Glomerular visceral epithelial cell (primary cell): ENCODE measurements around the gene IL22RA1.
A peak's percentile ranks its signal among the peaks of the same experiment; 100 is the strongest.

Source experiments
- DNase-seq: peaks from one replicate; pipeline ENCODE4 v3.0.0-alpha.2; 2016; ENCODE audit errors: extremely low spot score

Gene IL22RA1

DNA sequence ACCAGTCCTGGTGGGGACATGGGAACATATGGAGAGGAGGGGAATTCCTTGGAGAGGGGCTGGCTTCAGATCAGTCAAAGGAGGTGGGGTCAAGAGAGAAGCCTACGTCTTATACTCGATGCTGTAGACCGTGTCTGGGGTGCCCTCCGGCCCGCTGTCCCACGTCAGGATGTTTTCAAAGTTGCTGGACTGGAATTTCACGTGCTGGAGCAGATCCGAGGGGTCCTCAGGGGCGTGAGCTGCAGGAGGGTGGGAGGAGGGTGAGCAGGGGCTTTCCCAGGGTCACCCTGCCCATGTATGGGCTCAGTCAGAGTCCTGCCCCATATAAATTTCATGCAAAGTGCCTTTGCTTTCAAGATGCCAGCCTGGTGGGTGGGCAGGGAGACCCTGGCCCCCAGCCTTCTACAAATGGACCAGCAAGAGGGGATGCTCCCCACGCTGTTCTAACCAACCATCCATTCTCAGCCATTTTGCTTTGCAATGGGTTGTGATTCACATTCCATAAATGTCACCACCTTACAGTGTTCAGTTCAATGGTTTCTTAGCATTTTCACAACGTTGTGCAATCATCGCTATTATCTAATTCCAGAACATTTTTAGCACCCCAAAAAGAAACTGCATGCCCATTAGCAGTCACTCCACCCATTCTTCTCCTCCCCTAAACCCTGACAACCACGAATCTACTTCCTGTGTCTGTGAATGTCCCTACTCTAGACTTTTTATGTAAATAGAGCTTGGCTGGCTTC is 4.3 kb downstream of the IL22RA1 start:
- no peak for DNase-seq

- DNase-seq: no peak
Measured at GRCh38 chr1:24136956-24137539, 5.9 kb downstream of the IL22RA1 start.

DNA sequence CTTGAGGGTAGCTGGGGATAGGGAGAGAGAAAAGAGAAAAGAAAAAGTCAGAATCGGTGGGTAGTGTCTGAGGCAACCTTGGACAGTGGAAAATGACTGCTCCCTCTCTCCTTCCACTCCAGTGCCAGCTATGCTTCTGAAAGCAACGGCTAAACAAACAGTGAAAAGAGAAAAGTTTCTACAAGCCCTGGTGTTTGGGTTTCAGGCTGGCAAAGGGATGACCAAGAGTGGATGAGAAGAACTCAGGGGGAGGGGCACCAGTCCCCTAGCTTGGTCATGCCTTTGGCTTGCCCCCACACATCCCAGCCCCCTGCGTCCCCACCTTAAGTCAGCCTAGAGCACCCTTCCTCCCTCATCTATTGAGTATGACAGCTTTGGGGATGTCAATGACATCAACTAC is 8.6 kb downstream of the IL22RA1 start:
- no peak for DNase-seq

GRCh38 chr1:24133819-24134218 is 9.1 kb downstream of the IL22RA1 start:
- DNase-seq: no peak

DNA sequence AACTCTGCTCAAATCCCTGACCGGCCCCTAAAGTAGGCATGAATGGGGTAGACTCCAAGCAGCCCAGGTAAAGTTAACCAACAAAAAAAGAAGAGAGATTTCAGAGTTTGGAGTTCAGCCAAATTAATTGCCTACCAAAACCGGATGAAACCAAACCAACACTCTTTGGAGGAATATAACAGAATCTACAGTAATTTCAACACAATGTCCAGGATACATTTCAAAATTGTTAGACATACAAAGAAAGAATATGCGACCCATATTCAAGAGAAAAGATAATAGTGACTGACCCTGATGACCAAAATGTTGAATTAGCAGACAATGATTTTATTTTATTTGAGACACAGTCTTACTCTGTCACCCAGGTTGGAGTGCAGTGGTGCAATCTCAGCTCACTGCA is 12.6 kb downstream of the IL22RA1 start:
- no peak for DNase-seq

- no peak for DNase-seq
Measured at GRCh38 chr1:24127801-24128363, 15.1 kb downstream of the IL22RA1 start.

DNA sequence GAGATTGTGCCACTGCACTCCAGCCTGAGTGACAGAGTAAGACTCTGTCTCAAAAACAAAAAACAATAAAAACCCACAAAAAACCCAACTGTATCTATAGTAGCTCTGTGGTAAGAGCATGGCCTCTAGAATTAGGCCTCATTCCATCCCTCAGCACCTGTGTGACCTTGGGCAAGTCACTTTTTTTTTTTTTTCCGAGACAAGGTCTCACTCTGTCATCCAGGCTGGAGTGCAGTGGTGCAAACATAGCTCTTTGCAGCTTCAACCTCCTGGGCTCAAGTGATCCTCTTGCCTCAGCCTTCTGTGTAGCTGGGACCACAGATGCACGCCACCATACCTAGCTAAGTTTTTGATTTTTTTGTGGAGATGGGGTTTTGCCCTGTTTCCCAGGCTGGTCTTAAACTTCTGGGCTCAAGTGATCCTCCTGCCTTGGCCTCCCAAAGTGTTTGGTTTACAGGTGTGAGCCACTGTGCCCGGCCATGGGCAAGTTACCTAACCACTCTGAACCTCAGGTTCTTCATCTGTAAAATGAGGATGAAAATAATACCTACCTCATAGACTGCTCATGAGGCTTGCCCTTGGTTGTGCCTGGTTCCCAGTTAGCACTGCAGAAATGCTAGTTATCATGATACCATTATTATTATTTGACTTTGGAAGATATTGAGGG is 15.7 kb downstream of the IL22RA1 start:
- DNase-seq: no peak

DNA sequence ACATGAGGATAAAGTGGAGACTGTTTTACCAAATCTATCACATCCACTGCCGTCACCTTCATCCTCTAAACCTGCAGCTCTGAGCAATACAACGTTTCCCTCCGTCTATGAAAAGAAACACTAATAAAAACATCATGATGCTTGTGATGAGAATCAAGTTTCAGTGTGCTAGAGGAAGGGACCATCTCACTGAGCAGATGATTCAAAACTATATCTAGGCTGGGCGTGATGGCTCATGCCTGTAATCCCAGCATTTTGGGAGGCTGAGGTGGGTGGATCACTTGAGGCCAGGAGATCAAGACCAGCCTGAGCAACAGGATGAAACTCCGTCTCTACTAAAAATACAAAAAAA is 16.3 kb downstream of the IL22RA1 start:
- DNase-seq: no peak

DNA sequence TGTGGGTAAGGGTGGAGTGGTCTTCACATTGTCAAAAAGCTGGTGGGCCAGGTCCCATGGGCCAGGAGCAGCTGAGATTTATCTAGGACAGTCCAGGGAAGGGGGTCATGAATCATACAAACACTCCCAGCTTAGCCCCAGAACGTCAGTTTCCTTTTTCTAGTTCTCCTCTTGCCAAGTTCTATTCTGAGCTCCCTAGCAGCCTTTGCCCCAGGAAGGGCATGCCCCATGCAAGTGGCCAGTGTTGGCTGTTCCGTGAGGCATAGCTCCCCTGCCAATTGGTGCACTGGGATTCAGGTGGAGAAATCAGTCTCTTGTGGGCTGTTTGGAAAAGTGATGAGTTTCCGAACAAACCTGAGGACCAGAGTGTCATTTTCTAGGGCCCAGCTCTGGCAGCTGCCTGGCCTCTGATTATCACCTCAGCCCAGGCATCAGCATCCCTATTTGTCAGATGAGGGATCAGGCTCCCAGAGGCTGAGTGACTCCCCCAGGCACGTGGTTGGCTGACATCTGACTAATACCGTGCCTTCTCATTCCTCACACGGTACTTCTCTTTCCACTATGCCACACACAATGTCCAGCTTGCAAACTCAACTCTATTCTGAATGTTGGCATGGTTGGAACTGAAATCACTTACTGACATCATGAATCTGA is 16.8 kb downstream of the IL22RA1 start:
- no peak for DNase-seq

DNA sequence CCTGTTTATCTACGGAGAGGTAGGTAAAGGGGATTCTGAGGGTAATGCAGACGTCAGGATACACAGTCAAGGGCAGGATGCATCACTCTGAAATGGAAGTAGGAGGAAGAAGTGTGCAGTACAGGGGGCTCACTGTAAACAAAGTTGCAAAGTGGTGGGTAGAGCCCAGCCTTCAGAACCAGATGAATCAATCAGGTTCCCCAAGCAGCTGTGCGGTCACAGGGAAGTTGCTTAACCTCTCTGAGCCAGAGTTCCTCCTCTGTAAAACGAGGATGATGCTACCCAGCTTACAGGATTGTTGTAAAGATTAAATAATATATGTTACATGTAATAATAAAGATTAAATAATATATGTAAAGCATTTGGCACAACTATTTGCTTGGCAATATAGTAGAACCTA is 17.5 kb downstream of the IL22RA1 start:
- DNase-seq: no peak

DNA sequence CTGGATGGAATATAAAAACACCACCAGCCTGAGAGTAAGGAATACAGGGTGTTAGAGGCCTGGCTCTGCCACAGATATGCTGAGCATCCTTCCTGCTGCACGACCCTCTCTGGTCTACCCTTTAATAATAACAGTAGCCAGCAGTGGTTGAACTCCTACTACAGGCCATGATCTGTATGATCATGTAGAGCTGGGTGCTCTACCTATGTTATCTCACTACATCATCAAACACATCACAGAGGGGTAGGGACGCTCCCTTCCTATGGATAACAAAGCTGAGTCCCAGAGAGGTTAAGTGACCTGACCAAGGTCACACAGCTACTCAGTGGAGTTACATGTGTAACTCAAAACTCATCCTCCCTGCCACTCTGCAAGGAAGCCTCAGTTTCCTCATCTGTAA is 18.0 kb downstream of the IL22RA1 start:
- DNase-seq: no peak

GRCh38 chr1:24123611-24124010 is 19.3 kb downstream of the IL22RA1 start:
- no peak for DNase-seq

GRCh38 chr1:24122776-24123175 is 20.2 kb downstream of the IL22RA1 start:
- no peak for DNase-seq

DNA sequence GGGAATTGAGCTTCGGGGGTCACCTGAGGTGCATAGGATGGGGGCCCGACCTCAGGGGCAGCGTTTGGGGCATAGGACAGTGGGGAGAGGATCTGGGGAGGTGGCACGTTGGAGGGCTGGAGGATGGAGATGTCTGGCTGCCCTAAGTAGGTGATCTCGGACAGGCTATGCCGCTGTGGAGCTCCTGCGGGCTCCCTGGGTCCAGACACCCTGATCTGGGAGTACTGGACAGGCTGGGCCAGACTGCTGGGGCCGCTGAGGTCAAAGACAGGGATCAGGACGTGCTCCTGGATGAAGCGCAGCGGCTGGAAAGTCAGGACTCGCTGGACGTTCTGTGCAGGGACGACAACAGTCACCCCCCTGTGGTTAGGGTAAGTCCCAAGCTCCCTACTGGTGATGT is 21.5 kb downstream of the IL22RA1 start:
- DNase-seq: no peak

DNA sequence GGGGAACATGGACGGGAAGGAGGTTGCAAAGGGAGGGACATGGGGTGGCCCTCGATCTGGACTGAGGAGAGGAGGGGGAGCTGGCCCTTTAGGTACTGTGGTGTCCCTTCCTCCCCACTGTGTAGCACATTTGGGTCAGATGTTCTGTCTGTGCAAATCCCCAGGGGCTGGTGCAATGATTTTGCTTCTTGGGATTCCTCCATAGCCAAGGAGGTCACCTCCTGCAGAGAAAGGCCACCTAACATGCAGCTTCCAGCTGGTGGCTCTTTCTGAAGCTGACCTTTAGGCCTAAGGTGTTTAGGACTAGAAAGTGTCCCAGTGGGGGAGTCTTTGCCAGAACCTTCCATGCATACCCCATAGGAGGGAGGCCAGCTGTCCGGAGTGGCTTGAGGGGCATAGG is 22.0 kb downstream of the IL22RA1 start:
- no peak for DNase-seq

DNA sequence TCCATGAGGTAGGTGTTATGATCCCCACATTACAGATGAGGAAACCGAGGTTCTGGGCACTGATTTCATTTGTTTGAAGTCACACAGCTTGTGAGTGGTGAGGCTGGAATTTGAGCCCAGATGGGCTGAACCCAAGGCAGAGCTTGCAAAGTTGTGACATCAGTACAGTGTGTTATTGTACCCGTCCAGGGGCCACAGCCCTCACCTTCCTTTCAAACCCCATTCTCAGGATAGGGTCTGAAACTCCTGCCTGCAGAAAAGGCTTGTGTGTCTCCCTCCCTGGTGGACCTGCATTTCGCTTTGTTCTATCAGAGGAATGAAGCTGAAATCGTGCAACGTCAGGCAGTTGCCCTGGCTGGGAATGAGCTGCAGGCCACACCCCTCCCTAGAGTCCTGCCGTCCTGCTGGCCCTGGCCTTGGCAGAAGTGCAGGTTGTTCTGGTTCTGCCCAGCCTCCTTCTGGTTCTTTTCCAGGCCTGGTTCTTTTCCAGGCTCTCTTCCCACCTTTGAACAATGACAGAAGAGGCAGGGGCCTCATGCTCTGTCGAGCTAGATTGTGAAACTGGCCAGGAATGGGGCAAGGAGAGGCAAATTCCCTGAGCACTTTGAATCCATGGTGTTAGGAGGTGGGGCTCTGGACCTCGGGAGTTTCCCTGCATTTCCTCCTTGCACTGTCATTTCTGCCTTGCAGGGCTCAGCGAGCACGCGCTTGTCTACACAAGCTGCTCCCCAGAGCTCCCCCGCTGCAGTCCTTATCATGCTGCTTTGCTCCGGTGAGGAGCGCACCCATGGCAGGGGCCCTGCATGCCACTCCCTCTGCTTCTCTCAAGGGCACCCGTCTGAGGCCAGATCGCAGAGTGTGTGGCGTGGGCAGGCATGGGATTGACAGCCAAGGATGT is 22.8 kb downstream of the IL22RA1 start:
- peak; percentile 63 for DNase-seq

DNA sequence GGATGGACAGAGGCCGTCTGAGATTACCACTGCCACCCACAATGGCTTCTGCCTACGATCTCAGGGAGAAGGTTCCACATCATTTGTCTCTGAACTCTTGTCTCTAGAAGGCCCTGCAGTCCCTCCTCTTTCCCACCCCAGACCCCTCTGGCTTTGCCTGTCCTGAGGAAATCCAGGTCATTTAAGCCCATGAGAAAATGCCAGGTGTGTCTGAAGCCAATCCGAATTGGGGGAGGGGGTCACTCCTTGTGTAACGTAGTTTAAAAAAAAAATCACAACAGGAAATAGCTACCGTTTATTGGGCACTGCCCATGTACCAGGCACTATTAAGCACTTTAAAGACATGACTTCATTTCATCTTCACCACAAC is 23.5 kb downstream of the IL22RA1 start:
- no peak for DNase-seq

GRCh38 chr1:24118410-24119242 is 24.3 kb downstream of the IL22RA1 start:
- DNase-seq: no peak

DNA sequence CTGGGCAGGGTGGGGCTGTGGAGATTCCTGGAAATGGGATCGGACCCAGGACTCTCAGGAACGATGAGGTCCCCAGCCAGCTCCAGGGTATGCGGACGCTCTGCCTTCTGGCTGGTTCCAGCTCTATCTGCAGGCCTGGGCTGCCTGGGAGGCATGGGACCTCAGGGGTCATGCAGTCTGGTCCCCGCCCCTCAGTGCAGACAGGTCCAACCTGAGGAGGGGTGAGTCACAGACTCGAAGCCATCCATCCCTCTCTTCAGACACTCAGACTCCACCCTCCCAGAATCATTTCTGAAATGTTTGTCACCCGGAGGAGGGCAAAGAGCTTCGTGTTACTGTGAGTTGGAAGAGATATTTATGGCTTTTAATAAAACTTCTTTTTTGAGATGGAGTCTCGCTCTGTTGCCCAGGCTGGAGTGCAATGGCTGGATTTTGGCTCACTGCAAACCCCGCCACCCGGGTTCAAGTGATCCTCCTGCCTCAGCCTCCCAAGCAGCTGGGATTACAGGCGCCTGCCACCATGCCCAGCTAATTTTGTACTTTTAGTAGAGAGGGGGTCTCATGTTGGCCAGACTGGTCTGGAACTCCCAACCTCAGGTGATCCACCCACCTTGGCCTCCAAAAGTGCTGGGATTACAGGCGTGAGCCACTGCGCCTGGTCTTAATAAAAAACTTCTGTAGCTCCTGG is 25.1 kb downstream of the IL22RA1 start:
- DNase-seq: peak; percentile 53

- no peak for DNase-seq
Measured at GRCh38 chr1:24117132-24117531, 25.8 kb downstream of the IL22RA1 start.
